ELF-1 (cell line): ENCODE measurements around the gene POU3F1.

Experiments used
- DNase-seq: peaks from one replicate; pipeline ENCODE4 v3.0.0-alpha.2; 2016; ENCODE audit warnings: low read depth, low spot score

The POU3F1 gene

DNA sequence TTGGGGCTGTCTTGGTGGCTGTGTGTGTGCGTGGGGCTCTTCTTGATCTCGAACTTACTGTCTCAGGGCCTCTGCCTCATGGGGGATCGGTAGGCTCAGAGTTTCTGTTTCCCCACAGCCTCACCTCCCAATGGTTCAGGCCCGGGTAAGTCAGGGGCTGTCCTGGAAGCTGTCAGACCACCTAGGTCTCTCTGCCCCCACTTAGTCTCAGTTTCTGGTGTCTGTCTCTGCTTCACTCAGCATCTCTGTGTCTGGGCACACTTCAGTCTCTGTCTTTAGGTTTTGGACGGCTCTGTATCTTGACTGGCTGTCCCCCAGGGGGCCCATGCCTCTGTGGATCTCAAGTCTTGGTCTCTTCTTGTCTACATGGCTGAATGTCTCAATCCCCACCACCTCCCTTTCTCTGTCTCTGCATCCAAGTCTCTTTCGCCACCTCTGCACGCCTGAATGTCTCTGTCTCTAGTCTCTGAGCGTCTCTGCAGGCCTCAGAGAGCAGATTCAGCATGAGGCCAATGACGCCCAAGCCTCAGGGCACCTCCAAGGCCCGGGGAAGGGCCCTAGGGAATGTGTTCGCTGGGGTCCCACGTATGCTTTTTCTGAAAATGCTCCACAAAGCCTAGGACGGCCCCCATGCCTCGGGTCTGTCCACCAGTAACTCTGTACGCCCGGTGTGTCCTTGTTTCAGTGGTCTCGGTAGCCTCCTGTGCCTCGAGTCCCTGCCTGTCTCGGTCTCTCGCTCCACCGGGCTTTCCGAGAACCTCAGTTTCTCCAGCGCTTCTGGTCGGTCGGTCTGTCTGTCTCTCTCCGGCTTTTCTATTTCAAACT is 42.1 kb downstream of the POU3F1 start:
- DNase-seq, result peak; percentile 43

DNA sequence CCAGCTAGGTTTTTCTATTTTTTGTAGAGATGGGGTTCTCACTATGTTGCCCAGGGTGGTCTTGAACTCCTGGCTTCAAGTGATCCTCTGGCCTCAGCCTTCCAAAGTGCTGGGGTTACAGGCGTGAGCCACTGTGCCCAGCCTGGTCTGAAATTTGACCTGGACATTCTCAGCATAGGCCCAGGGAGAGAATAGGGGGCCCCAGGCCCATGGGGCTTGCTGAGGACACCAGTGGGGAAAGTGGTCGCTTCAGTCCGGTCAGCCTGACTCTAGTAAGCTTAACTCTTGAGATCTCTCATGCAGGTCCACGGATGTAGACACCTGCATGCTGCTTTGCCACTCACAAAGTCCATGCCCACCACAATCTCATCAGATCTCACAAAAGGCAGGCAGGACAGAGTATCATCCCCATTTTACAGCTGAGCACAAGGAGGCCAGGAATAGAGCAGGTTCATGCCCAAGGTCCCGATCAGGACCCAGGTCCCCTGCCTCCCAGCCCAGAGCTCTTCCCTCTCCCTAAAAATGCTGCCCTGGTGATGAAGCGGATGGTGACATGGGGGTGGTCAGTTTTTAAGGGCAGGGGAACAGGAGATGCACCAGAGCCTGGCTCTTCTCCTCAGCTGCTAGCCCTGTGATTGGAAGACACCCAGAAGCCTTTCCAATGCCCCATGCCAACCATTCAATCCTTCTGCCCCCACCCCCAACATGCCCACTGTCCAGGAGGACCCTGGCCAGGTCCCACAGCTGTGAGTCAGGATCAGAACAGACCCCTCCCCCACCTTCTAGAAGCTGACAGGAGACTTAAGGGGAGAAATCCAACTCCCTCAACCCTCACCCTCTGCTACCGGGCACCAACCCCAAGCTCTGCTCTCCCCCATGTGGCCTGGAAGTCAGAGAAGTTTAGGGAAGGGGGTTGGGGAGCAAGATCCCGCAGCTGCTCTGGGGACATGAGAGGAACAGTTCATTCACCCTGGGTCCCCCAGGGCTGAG is 43.0 kb downstream of the POU3F1 start:
- no peak for DNase-seq

DNA sequence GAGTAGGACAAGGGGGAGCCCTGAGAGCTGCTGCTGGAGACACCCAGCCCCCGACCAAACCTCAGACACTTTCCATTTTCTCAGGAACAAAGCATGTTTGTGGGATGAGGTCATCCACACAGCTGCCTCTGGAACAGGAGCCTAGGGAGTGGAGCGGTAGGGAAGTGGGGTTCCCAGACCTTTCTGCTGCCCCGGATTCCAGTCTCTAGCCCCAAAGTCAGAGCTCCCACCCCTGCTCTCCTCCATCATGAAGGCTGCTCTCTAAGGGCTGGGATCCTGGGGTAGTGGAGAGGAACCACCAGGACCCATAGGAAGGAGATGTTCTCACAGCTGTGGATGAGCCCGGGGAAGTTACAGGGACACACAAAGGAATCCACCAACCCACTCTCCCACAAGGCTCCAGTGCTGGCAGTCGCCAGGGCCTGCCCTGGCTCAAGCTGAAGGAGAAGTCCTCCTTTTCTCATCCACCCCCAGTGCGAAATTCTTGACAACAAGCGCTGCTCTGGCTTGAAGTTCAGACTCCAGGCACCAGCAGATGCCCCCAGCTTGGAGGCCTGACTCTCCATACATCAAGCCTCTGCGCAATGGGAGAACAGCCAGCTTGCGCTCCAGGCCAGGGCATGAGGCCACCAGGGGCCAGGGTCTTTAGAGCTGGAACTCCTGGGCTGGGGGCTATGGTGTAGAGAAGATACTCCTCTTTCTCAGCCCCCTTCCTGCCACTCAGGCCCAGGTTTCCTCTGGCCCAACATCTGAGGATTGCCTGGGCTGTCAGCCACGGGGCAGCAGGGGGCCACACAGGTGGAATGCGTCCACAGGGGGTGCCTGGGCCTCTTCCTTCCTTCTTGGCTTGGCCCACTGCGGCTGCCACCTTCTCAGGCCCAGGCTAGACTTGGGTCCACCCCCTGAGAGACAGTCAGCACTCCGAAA is 45.8 kb downstream of the POU3F1 start:
- peak; percentile 85 for DNase-seq

DNA sequence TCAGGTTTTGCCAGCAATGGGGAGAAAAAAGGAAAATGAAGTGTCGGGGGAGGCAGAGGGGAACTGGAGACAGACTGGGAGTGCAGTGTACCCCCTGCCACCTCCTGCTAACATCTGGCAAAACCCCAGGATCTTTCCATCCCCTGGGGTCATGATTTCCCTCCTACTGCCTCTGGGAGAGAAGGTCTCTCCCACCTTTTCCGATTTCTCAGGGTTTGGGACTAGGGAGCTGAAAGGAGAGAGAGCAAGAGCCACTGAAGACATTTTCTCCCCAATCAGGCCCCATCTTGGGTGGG is 46.4 kb downstream of the POU3F1 start:
- no peak for DNase-seq

DNA sequence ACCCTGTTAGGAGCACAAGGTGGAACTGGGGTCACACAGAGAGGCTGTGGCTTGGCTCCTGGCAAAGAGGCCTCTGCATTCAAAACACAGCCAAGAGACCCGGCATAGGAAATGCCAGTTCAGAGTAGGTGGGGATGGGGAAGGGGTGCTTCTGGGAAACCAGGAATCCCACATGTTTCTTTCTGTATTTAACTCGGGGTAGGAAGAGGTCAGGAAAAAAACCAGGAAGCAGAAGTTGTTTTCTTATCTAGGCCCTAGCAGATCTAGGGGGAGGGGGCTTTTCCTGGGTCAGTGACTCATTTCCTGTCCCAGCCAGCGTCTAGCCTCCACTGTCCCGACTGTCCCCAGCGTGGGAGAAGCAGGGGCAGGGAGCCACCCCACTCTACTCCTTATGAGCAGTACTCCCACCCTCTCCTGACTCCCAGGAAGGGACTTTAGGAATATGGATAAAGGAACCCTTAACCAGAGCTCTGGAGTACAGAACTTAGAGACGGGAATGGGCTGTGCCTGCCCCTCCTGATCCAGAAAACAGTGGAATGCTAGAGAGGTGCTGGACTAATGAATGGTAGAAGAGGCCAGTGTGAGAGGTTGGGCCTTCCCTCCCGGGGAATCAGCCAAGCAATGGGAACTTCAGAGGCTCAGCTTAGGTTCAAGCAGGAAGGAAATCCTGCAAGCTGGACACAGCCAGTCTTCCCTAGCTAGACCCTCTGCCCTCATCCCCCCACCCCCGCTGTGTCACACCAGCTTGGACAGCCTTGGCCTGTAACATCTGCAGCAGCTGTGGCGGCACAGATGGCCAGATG is 47.0 kb downstream of the POU3F1 start:
- DNase-seq, result peak; percentile 72

- DNase-seq, result no peak
Measured at GRCh38 chr1:37998913-37999429, 47.6 kb downstream of the POU3F1 start.

DNA sequence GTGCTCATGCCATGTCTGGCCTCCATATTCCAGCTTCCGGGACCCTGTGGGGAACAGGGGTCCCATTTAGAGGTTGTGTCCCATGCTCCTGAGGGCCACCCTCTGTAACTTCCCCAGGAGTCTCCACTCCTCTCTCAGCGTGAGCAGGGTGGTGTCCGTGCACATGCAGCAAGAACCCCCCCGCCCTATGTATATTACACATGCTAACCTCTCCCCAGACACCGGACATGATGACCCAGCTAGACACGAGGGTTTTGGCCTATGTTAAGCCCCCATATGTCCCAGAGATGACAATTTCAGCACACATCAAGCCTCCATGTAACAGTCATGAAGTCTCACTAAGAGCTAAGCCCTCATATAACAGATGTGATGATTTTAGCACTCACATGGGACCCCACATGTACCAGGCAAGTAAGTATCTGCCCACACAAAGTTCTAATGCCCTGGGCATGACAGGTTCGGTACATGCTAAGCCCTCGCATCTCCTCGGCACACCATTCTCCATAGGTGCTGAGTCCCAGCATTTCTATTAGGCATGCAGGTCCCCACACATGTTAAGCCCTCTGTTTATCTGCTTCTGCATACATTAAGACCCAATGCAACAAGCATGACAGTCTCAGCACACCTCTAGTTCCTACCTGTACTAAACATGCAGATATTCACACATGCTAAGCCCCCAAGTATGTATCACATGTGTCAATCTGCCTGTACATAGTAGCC is 48.3 kb downstream of the POU3F1 start:
- DNase-seq, result no peak

DNA sequence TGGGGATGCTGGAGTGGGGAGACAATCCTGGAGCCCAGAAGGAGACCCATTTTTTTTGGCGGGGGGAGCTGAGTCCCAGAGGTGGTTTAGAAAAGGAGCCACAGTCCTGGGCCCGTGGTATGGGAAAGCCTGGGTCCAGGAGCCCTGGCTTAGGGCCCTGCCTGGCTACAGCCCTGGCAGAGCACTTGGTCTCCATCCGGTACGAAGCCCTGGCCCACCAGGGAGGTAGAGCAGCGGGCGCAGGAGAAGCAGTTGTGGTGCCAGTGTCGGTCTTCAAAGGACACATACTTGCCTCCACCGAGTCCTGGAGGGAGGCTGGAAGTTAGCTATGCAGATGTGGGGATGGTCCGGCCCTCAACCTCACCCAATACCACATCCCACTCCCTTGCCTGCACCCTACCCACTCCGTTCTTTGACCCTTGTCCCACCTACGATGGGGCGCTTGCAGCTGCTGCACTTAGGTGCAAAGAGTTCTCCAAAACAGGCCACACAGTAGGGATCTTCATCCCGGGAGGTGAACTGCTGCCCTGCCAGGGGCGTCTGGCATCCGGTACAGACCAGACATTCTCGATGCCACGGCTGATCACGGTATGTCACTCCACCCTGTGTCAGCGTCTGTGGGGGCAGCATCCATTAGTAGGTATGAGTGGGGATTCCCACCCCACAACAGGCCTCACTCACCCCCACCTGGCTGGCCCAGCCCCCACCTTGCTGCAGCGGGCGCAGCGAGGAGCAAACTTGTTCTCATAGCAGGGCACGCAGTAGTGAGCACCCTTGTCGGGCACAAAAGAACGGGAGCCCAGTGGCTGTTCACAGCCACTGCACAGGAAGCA is 49.1 kb downstream of the POU3F1 start:
- no peak for DNase-seq

GRCh38 chr1:37995751-37996345 is 50.7 kb downstream of the POU3F1 start:
- peak; percentile 47 for DNase-seq

- DNase-seq, result no peak
Measured at GRCh38 chr1:37994886-37995566, 51.6 kb downstream of the POU3F1 start.
